Temporal lobe (tissue), 2 donors: ENCODE data around the gene TAAR8. TPM values are rescaled to one million over a fixed set of nuclear protein-coding genes. Genes with fewer than 3 reads are reported as not detected.

Source experiments
- small RNA-seq: library from RNA; depleted of rRNA; stranded (forward); fragments of <200 nt; gene quantifications from one replicate; pipeline ENCODE3, GENCODE V24; 2014; ENCODE audit warnings: low replicate concordance
- total RNA-seq: library from RNA; depleted of rRNA; stranded (reverse); fragments of >200 nt; gene quantifications from one replicate; pipeline ENCODE4 v1.2.3, GENCODE V29; 2014

The TAAR8 gene
- total RNA-seq, 1 donor from 2014 or later, result not detected

Small RNA genes lying within 50 kb of the gene (small RNA-seq; reads per million reads assigned to genes)
- not detected for gene TAAR7P

Other genes with a start within 250 kb of the TAAR8 start
- gene MOXD1, start 151.2 kb upstream of the TAAR8 start, total RNA-seq, result 30.5 TPM
- 52.4 TPM for gene STX7, start 39.6 kb upstream of the TAAR8 start, total RNA-seq
- gene TAAR9, start 14.4 kb upstream of the TAAR8 start, total RNA-seq, result 0.25 TPM
- gene TAAR6, start 17.6 kb downstream of the TAAR8 start, total RNA-seq, result not detected
- gene TAAR5, start 37.1 kb downstream of the TAAR8 start, total RNA-seq, result not detected
- gene TAAR2, start 71.6 kb downstream of the TAAR8 start, total RNA-seq, result not detected
- gene TAAR1, start 106.5 kb downstream of the TAAR8 start, total RNA-seq, result not detected
- not detected for gene VNN1, start 161.4 kb downstream of the TAAR8 start, total RNA-seq
- gene VNN2, start 205.2 kb downstream of the TAAR8 start, total RNA-seq, result 0.98 TPM
- 10.8 TPM for gene SLC18B1, start 246.0 kb downstream of the TAAR8 start, total RNA-seq